ENCODE measurements around the gene RNF169.
A peak's percentile ranks its signal among the peaks of the same experiment; 100 is the strongest.
"Not testable (repeated sequence)": the region's sequence is repeated elsewhere in the genome, so short reads cannot be mapped to it uniquely, and the experiment has no call there.

The RNF169 gene

DNA sequence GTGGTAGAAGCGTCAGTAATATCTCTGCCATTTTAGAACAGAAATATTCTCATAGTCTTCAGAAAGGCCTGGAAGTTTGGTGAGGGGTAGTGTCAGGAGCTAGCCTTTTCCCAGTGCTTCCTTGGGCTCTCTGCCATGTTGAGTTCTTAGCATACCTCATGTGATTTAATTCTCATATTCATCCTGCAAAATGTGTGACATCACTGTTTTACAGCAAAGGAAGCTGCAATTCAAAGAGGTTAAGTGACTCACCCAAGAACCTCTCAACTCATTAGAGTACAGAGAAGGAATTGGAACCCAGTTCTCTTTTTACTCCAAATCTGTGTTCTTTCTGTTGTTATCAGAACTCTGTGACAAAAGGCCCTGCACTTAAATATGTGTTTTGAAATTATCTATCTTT lies 72.1 kb downstream of the RNF169 start:
- peak; percentile 82 for DNase-seq (ENCODE audit: low spot score)

GRCh38 chr11:74822170-74822569 lies 73.5 kb downstream of the RNF169 start:
- DNase-seq (ENCODE audit: low spot score): no peak

DNA sequence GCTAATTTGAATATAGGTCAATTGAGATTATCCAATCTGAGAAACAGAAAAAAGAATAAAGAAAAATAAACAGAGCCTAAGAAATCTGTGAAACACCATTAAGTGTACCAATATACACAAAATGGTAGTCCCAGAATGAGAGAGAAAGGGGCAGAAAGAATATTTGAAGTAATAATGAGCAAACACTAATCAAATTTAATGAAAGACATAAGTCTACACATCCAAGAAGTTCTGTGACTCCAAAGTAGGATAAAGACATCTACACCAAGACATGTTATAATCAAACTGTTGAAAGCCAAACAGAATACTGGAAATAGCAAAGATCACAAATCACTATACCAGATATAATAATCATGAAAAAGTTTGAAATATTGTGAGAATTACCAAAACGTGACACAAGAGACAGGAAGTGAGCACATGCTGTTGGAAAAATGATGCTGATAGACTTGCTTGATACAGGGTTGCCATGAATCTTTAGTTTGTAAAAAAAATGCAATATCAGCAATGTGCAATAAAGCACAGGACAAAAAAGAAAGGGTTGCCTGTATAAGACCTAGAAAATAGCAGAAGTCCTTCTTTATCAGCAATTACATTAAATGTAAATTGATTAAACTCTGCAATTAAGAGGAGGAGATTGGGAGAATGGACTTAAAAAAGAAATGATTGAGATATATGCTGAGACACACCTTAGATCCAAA lies 75.8 kb downstream of the RNF169 start:
- no peak for DNase-seq (ENCODE audit: low spot score)

- DNase-seq (ENCODE audit: low spot score): not testable (repeated sequence)
Measured at GRCh38 chr11:74825596-74825995, 76.9 kb downstream of the RNF169 start.

- no peak for DNase-seq (ENCODE audit: low spot score)
Measured at GRCh38 chr11:74826901-74827300, 78.3 kb downstream of the RNF169 start.

DNA sequence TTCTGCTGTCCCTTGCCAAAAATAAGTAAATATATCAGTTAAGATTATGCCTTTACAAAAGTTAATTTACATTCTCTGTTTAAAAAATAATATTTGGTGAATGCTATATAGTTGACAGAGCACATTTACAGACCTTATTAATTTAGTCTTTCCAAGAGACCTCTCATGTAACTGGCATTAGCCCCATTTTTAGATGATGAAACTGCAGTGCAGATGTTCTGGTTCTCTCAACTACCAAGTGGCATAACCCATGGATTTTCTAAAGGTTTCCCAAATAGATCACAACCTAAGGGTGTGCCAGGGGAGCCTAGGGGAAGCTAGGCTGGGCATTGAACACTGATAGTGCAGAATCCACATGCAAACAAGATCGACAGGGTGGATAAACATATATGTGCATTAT lies 88.5 kb downstream of the RNF169 start:
- DNase-seq (ENCODE audit: low spot score): no peak

DNA sequence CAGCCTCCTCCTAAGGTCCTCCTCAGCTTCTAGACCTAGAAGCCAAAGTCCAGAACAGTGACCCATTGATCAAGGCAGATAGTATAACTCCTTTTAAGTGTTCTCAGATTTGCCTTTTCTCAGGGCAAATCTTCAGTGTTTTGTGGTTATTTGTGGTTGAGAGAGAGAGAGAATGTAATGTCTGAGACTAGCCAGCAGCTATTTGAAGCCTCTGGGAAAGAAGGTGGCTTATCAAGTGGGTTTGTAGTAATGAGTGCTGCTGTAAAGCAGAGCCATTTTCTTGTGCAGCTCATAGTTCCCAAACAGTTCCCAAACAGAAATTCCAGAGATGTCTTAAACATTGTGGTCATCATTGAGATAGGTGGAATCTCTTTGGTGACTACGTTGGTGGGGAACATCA lies 89.5 kb downstream of the RNF169 start:
- DNase-seq (ENCODE audit: low spot score): no peak

GRCh38 chr11:74839446-74839845 lies 90.8 kb downstream of the RNF169 start:
- DNase-seq (ENCODE audit: low spot score): no peak

GRCh38 chr11:74839971-74840370 lies 91.3 kb downstream of the RNF169 start:
- no peak for DNase-seq (ENCODE audit: low spot score)

GRCh38 chr11:74840486-74840885 lies 91.8 kb downstream of the RNF169 start:
- DNase-seq (ENCODE audit: low spot score): no peak

DNA sequence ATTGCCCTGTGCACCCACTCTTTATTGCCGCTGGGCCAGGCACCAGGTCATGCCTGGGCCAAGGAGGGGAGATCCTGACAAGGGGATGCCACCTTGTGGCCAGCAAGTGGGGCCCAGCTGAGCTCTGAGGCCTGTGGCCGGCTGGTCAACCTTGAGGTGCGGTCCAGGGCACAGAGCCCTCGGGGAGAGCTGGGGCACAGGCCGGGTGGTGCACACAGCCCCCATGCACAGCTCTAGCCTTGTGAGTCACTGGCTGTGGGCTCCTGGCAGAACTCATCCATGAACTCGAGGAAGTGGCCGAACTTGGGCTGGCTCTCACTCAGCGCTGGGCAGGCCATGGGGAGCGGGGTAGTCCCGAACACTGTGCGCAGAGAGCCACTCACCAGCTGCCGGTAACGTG lies 94.3 kb downstream of the RNF169 start:
- no peak for DNase-seq (ENCODE audit: low spot score)

DNA sequence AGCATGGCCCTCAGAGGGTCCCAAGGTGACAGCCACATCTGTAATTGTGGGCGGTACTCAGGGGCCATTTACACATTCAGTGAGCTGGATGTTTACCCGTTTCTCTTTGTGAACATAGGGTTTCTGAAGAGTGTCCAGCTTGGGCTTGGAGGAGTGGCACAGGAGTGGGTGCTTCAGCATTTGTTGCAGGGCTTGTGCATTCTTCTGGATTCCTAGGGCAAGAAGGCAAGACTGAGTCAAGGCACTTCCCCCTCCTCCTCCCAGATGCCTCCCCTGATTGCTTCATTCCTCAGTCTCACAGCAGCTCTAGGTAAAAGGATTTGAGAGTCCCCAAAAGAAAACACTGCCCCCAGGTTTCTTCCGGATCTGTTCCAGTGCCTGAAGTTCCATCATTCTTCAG lies 95.4 kb downstream of the RNF169 start:
- no peak for DNase-seq (ENCODE audit: low spot score)

DNA sequence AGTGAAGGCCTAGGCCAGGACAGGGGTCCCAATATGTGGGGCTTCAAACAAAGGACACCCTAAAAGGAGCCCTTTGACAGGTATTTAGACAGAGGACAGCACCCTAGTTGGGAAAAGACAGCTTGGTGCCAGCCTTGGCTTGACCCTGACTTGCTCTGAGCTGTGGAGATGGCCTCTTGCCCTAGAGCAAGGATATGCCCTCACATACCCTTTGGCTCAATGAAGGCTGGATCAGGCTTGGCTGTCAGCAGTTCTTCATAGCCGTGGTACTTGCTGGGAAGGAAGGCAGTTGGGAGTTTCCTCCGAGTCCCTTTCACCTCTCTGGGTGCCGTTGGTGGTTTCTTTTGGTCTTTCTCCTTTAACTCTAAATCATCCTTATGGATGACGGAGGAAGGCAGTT lies 96.2 kb downstream of the RNF169 start:
- DNase-seq (ENCODE audit: low spot score): no peak

DNA sequence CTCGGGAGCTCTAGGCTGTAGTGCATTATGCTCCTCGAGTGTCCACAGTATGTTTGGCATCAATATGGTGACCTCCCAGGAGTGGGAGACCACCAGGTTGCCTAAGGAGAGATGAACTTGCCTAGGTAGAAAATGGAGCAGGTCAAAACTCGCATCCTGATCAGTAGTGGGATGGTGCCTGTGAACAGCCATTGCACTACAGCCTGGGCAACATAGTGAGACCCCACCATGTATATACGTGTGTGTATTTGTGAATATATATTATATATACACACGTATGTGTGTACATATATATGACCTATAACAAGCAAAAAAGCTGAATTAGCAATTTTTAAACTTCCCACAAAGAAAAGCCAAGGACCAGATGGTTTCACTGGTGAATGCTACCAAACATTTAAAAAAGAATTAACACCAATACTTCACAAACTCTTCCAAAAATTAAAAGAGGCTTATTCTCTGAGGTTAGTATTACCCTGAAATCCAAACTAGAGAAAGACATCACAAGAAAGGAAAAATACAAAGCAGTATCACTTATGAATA lies 97.4 kb downstream of the RNF169 start:
- DNase-seq (ENCODE audit: low spot score): no peak

DNA sequence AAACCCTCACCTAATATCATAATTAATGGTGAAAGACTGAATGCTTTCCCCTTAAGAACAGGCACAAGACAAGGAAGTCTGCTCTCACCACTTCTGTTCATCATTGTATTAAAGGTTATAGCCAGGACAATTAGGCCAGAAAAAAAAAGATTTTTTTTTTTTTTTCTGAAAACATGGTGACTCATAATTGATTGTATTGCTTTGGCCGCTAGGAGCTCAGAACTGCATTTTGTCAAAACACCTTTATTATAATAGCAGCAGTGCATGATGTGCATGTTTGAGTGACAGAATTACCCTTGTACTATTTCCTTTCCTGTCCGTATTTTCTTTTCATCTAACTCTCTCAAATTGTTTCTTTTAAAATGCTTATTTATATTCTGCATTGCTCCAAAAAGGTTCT lies 98.1 kb downstream of the RNF169 start:
- no peak for DNase-seq (ENCODE audit: low spot score)

DNA sequence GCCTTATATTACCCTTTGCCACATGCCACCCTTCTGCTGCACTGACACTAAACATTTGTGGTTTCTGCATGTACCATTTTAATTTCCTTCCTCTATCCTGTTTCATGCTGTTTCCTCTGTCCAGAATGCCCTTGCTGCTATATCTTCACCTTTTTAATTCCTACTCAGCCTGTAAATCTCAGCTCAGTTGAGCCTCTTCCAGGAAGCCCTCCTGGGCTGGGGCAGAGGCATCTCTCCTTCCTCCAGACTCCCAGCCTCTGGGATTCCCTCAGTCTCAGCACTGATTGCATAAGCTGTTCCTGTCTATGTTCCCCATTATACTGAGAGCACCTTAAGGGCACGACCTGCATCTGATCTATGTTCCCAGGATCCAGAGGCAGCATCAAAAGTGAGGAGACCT lies 98.7 kb downstream of the RNF169 start:
- no peak for DNase-seq (ENCODE audit: low spot score)

- DNase-seq (ENCODE audit: low spot score): no peak
Measured at GRCh38 chr11:74847895-74848294, 99.2 kb downstream of the RNF169 start.

DNA sequence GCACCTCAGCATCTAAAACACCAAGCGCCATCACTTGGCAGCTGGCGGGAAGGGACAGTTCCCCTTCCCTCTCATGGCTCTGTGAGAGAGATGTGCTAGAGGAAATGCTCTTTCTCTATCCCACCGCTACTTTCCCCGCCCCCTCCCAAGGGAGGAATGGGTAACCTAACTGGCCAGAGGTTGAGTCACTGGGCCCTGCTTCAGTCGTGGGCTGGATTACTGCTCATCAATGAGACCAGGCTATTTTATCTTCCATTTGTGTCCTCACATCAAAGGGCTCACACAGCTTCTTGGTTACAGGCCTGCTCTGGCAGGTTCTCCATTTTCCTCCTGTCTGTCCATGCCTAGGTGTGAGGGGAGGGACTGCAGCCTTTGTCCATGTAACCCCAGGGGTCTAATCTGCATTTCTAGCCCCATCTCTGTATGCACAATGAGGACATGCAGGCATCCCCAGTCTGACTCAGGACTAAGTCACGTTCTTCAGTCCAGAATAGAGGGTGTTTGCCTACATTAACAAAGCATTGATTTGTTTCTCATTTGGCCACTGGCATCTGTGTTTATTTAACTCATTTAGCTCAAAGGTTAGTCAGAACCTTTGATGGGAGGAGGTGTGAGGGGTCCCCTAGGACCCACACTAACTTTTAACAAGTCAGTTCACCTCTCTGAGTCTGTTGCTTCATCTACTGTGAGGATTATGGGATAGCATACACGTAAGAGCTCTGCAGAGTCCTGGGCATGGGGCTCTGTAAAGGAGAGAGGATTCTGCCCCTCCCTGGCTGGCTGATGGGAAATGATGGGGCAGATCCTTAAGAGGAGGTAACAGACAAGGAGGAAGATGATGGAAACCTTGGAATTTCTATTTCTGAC lies 101.1 kb downstream of the RNF169 start:
- DNase-seq (ENCODE audit: low spot score): peak; percentile 87

DNA sequence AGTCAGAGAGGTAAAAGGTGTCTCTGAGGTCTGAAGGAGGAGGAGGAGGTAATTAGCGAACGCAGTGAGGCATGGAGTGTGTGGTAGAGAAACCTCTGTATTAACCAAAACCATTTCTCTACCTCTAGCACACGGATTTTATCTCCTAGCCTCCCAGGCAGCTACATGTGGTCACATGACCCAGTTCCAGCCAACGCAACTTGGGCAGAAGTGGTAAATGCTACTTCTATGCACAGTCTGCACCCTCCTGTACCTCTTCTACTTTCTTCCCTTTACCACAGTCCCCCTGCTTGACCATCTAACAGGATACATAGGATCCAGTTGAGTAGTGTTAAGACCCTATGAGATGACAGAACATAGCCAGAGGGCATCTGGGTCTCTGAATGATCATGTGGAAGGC lies 104.6 kb downstream of the RNF169 start:
- DNase-seq (ENCODE audit: low spot score): no peak

DNA sequence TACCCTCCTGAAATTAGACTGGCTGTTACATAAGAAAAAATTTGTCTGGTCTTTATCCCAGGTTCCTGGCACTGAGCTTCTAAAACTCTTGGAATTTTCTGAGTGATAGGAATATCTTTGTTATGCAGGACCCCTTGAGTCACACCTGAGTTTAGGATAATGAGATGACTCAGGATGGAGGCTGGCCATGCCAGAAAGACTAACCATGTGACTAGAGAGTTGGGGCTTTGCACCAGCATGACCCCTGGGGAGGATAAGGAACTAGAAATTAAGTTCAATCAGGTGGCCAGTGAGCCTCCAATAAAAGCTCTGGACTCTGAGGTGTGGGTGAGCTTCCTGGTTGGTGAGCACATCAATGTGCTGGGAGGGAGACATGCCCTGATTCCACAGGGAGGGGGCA lies 112.1 kb downstream of the RNF169 start:
- DNase-seq (ENCODE audit: low spot score): no peak

GRCh38 chr11:74863410-74863809 lies 114.8 kb downstream of the RNF169 start:
- no peak for DNase-seq (ENCODE audit: low spot score)

GRCh38 chr11:74866557-74866956 lies 117.9 kb downstream of the RNF169 start:
- DNase-seq (ENCODE audit: low spot score): no peak

GRCh38 chr11:74870485-74870884 lies 121.8 kb downstream of the RNF169 start:
- DNase-seq (ENCODE audit: low spot score): no peak

Data from AG20443 (cell line).